Measurements from ENCODE around the gene SLC29A4. TPM values are rescaled to one million over a fixed set of nuclear protein-coding genes. Genes with fewer than 3 reads are reported as not detected.
"Not testable (repeated sequence)": the region's sequence is repeated elsewhere in the genome, so short reads cannot be mapped to it uniquely, and the experiment has no call there.

The SLC29A4 gene
- total RNA-seq, 1 donor from 2014 or later, result 0.73 TPM

GRCh38 chr7:5310822-5311405 is 28.2 kb downstream of the SLC29A4 start:
- H3K27me3 Mint-ChIP-seq (ENCODE audit: low read depth), result no peaks in the 10 kb centered on the region
- no peak for DNase-seq (ENCODE audit: low spot score)
- H3K36me3 Mint-ChIP-seq (ENCODE audit: low read depth), result peaks cover 24% of the 10 kb centered on the region
- no peak overlapping the region for H3K4me3 Mint-ChIP-seq (ENCODE audit: low read depth)
- H3K9me3 Mint-ChIP-seq, result no peaks in the 10 kb centered on the region
- H3K4me1 Mint-ChIP-seq (ENCODE audit: low read depth), result no peaks in the 10 kb centered on the region
- intact Hi-C loops (cut with micrococcal nuclease), result no loop called here
- no peak overlapping the region for H3K27ac Mint-ChIP-seq

- H3K9me3 Mint-ChIP-seq; H3K27ac Mint-ChIP-seq; H3K4me3 Mint-ChIP-seq (ENCODE audit: low read depth); H3K4me1 Mint-ChIP-seq (ENCODE audit: low read depth); H3K27me3 Mint-ChIP-seq (ENCODE audit: low read depth); DNase-seq (ENCODE audit: low spot score); intact Hi-C loops (cut with micrococcal nuclease): not testable (repeated sequence)
- peaks cover 32% of the 10 kb centered on the region for H3K36me3 Mint-ChIP-seq (ENCODE audit: low read depth)
Observed at GRCh38 chr7:5312276-5313070, 29.7 kb downstream of the SLC29A4 start.

DNA sequence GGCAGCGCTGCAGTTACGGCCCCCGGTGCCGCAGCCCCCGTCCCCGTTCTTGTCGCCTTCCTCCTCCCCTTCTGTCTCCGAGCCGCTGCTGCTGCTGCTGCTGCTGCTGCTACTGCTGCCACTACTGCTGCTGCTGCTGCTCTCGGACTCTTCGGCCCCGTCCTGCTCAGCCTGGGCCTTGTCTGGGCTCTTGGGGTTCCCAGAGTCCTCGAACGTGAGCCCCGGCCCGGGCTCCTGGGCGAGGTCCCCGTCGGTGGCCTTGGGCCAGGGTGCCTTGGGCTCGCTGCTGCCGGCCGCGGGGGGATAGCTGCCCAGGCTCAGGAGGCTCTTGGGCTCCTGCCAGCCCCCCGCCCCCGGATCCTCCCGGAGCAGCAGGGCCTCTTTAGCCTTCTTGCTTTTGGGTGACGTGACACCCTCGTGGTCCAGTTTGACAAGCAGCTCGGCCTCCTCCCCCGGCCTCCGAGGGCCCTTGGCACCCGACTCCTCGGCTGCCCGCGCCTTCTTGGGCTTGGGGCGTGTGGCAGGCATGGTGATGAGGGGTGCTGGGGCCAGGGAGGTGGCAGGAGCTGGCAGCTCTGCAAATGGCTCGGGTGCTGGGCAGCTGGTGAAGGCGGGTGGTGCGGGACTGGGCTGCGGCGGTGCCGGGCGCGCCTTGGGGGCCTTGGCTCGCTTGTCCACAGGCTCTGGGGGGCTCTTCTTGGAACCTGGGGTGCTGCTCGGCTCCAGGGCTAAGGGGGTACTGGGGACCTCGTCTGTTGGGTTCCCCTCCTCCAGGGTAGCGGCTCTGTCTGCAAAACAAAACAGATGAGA is 30.5 kb downstream of the SLC29A4 start:
- DNase-seq (ENCODE audit: low spot score), result not testable (repeated sequence)
- peaks cover 36% of the 10 kb centered on the region for H3K36me3 Mint-ChIP-seq (ENCODE audit: low read depth)

DNA sequence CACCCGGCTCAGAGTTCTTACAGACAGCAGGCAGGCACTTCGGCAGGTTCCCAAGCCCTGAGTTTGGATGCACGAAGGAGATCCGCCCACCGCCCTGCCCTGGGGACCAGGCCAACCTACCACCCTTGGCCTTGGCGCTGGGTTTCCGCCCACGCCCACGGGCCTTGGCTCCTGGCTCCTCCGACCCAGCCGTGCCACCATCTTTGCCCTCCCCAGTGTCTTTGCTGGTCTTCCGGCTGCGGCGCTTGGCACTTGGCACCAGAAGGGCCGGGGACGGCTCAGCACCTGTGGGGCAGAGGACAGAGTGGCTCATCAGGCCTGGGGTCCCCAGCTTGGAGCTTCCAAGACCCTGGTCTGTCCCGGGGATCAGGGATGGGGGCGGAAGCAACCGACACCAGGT is 32.1 kb downstream of the SLC29A4 start:
- peaks cover 19% of the 10 kb centered on the region for H3K9me3 Mint-ChIP-seq
- H3K27ac Mint-ChIP-seq, result no peak overlapping the region
- peaks cover 49% of the 10 kb centered on the region for H3K36me3 Mint-ChIP-seq (ENCODE audit: low read depth)
- no peak for DNase-seq (ENCODE audit: low spot score)
- H3K27me3 Mint-ChIP-seq (ENCODE audit: low read depth), result no peaks in the 10 kb centered on the region
- no peaks in the 10 kb centered on the region for H3K4me1 Mint-ChIP-seq (ENCODE audit: low read depth)
- intact Hi-C loops (cut with micrococcal nuclease), result no loop called here
- no peak overlapping the region for H3K4me3 Mint-ChIP-seq (ENCODE audit: low read depth)

More for the DNA sequence above, 30.5 kb downstream of the SLC29A4 start:
- H3K4me1 Mint-ChIP-seq (ENCODE audit: low read depth); H3K9me3 Mint-ChIP-seq; H3K27ac Mint-ChIP-seq; H3K4me3 Mint-ChIP-seq (ENCODE audit: low read depth); intact Hi-C loops (cut with micrococcal nuclease); H3K27me3 Mint-ChIP-seq (ENCODE audit: low read depth): not testable (repeated sequence)

- Mint-ChIP-seq H3K36me3 (ENCODE audit: low read depth) (peaks cover 56% of the 10 kb centered on the region), H3K27ac (no peak overlapping the region), H3K9me3 (peaks cover 23% of the 10 kb centered on the region), H3K27me3 (ENCODE audit: low read depth) (no peaks in the 10 kb centered on the region), H3K4me1 (ENCODE audit: low read depth) (no peaks in the 10 kb centered on the region), H3K4me3 (ENCODE audit: low read depth) (no peak overlapping the region)
- DNase-seq (ENCODE audit: low spot score), result no peak
- intact Hi-C loops (cut with micrococcal nuclease), result no loop called here
Observed at GRCh38 chr7:5315761-5316160, 33.0 kb downstream of the SLC29A4 start.

GRCh38 chr7:5318613-5319012 is 35.9 kb downstream of the SLC29A4 start:
- H3K4me1 Mint-ChIP-seq (ENCODE audit: low read depth); H3K27me3 Mint-ChIP-seq (ENCODE audit: low read depth); H3K4me3 Mint-ChIP-seq (ENCODE audit: low read depth); H3K27ac Mint-ChIP-seq; intact Hi-C loops (cut with micrococcal nuclease); DNase-seq (ENCODE audit: low spot score): not testable (repeated sequence)
- Mint-ChIP-seq H3K9me3 (peaks cover 23% of the 10 kb centered on the region), H3K36me3 (ENCODE audit: low read depth) (peaks cover 65% of the 10 kb centered on the region)

DNA sequence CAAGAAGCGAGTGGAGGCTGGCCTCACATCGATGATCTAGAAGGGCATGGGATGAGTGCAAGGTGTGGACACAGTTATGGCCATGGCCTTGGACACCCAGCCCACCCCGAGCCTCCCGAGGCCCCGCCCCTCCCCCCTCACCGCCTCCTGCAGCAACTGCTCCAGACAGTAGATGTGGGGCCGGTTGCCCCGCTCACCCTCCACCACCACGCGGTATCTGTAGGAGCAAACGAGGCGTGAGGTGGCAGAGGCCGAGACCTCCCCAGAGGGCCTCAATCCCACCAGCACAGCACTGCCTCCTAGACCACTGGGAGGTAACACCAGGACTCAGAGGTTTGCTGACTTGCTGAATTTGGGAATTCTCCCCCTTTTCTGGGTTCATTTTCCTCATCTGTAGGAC is 37.6 kb downstream of the SLC29A4 start:
- H3K4me1 Mint-ChIP-seq (ENCODE audit: low read depth), result no peaks in the 10 kb centered on the region

GRCh38 chr7:5320802-5321396 is 38.2 kb downstream of the SLC29A4 start:
- H3K36me3 Mint-ChIP-seq (ENCODE audit: low read depth), result peaks cover 81% of the 10 kb centered on the region
- H3K27ac Mint-ChIP-seq, result no peak overlapping the region
- H3K27me3 Mint-ChIP-seq (ENCODE audit: low read depth), result no peaks in the 10 kb centered on the region
- peaks cover 23% of the 10 kb centered on the region for H3K9me3 Mint-ChIP-seq
- intact Hi-C loops (cut with micrococcal nuclease), result no loop called here
- H3K4me1 Mint-ChIP-seq (ENCODE audit: low read depth), result no peaks in the 10 kb centered on the region
- no peak overlapping the region for H3K4me3 Mint-ChIP-seq (ENCODE audit: low read depth)
- no peak for DNase-seq (ENCODE audit: low spot score)

More for the DNA sequence above, 37.6 kb downstream of the SLC29A4 start:
- no peak overlapping the region for H3K27ac Mint-ChIP-seq
- peaks cover 23% of the 10 kb centered on the region for H3K9me3 Mint-ChIP-seq
- H3K4me3 Mint-ChIP-seq (ENCODE audit: low read depth), result no peak overlapping the region
- H3K36me3 Mint-ChIP-seq (ENCODE audit: low read depth), result peaks cover 83% of the 10 kb centered on the region
- H3K27me3 Mint-ChIP-seq (ENCODE audit: low read depth), result no peaks in the 10 kb centered on the region
- intact Hi-C loops (cut with micrococcal nuclease), result no loop called here
- no peak for DNase-seq (ENCODE audit: low spot score)

DNA sequence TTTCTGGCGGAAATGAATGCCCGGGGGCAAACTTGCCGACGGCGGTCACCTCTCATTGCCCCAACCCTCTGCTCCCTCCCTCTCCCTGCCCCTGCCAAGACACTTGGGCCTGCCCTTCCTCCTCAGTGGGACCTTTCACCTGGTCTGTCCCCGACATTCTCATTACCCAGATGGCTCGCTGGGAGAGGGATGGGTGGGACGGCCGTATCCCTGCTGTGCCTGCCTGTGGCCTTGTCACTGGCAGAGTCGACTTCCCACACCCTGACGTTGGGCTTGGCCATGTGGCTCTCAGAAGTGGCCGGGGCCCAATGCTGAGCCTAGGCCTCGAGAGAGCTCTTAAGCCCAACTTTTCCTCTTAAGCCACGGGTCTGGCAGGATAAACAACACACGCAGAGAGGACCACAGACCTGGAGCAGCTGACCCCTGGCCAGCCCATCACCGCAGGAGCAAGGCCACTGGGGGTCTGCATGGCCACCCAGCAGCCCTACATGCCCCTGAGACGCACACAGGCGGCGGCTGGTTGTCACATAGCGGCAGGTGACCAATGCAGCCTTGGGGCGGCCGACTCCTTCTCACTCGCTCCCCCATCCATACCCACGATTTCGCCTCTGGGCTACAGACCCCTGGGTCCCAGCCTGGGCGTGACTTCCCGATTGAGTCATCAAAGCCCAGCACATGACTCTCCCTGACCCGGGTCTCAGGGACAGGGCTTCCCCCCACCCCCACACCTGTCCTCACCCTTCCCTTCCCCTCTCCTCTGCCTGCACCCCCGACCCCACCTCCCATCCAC is 40.1 kb downstream of the SLC29A4 start:
- peaks cover 23% of the 10 kb centered on the region for H3K9me3 Mint-ChIP-seq
- no peak overlapping the region for H3K27ac Mint-ChIP-seq
- no peaks in the 10 kb centered on the region for H3K27me3 Mint-ChIP-seq (ENCODE audit: low read depth)
- no peak for DNase-seq (ENCODE audit: low spot score)
- H3K4me1 Mint-ChIP-seq (ENCODE audit: low read depth), result no peaks in the 10 kb centered on the region
- no peak overlapping the region for H3K4me3 Mint-ChIP-seq (ENCODE audit: low read depth)
- intact Hi-C loops (cut with micrococcal nuclease), result no loop called here
- peaks cover 83% of the 10 kb centered on the region for H3K36me3 Mint-ChIP-seq (ENCODE audit: low read depth)

GRCh38 chr7:5323800-5324781 is 41.3 kb downstream of the SLC29A4 start:
- H3K36me3 Mint-ChIP-seq (ENCODE audit: low read depth), result peaks cover 70% of the 10 kb centered on the region
- H3K27ac Mint-ChIP-seq; H3K4me3 Mint-ChIP-seq (ENCODE audit: low read depth); H3K4me1 Mint-ChIP-seq (ENCODE audit: low read depth); H3K27me3 Mint-ChIP-seq (ENCODE audit: low read depth); intact Hi-C loops (cut with micrococcal nuclease); DNase-seq (ENCODE audit: low spot score): not testable (repeated sequence)
- peaks cover 11% of the 10 kb centered on the region for H3K9me3 Mint-ChIP-seq

GRCh38 chr7:5324961-5325360 is 42.2 kb downstream of the SLC29A4 start:
- Mint-ChIP-seq H3K27ac (no peak overlapping the region), H3K27me3 (ENCODE audit: low read depth) (no peaks in the 10 kb centered on the region), H3K4me1 (ENCODE audit: low read depth) (no peaks in the 10 kb centered on the region), H3K36me3 (ENCODE audit: low read depth) (peaks cover 67% of the 10 kb centered on the region), H3K4me3 (ENCODE audit: low read depth) (no peak overlapping the region), H3K9me3 (peaks cover 3% of the 10 kb centered on the region)
- intact Hi-C loops (cut with micrococcal nuclease), result no loop called here
- DNase-seq (ENCODE audit: low spot score), result no peak

All from activated T-helper 2 cell treated with anti-CD3 and anti-CD28 coated beads, Interferon-gamma antibody, Interleukin-2, Interleukin-4, amounts not matched to agents 10 μg/mL and 5 μg/mL and 100 μg/mL, durations not matched to agents 14 hours and 24 hours and 36 hours (primary cell).